H4 (cell line): ENCODE measurements around the gene NPW. TPM values are rescaled to one million over a fixed set of nuclear protein-coding genes. Genes with fewer than 3 reads are reported as not detected.

Experiments
- DNase-seq: peaks from one replicate; pipeline ENCODE4 v3.0.0-alpha.2; 2015; ENCODE audit warnings: low spot score
- total RNA-seq: library from RNA; depleted of rRNA; stranded (reverse); fragments of >200 nt; shearing (Covaris generic); gene quantifications from 2 replicates; pipeline ENCODE4 v1.2.3, GENCODE V29; 2014

NPW gene
- total RNA-seq, 1 experiment from 2014 or later, result 2.7 TPM

DNA sequence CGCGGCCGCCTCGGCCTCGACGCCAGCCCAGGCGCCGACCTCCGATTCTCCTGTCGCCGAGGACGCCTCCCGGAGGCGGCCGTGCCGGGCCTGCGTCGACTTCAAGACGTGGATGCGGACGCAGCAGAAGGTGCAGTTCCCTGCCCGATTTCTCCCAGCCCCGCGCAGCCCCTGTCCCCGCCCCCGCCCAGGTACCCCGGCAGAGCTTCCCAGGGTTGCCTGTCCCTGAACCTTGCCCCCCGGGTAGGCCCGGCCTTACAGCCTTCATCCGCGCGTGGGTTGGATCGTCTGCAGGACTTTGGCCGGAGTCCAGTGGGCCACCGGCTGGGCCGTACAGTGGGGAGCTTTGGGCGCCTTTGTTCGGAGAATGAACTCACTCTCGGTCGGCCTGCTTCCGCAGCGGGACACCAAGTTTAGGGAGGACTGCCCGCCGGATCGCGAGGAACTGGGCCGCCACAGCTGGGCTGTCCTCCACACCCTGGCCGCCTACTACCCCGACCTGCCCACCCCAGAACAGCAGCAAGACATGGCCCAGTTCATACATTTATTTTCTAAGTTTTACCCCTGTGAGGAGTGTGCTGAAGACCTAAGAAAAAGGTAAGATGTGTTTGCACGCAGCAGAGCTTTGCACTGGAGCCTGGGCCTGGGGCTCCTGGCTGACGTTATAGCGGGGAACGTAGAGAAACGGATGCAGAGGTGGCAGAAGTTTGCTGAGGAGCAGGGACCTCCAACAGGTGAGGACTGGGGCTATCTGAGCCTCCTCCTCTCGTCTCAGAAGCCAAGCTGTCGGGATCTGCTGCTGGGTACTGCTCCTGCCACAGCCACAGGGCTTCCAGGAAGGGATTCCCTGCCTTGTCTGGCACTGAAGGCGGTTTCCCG lies 35.0 kb upstream of the NPW start:
- no peak for DNase-seq

DNA sequence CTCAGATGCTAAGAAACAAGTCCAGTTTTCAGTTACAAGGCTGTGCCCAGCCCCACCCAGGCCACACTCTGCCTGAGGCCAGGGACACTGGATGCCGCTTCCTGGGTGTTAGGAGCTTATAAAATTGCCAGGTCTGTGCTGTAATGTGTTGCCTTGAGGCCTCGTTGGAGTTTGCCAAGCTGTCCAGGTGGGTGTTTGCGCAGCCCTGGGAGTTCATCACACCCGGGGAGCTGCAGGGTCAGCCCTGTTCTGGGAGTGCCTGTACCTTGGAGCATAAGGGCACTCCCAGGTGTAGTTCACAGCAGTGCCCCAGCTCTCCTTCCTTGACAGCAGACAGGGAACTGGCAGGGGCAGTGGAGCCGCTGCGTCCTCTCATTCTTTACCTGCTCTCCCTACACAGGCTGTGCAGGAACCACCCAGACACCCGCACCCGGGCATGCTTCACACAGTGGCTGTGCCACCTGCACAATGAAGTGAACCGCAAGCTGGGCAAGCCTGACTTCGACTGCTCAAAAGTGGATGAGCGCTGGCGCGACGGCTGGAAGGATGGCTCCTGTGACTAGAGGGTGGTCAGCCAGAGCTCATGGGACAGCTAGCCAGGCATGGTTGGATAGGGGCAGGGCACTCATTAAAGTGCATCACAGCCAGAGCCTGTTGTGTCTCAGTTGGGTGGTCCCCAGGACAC lies 34.0 kb upstream of the NPW start:
- DNase-seq, result no peak

DNA sequence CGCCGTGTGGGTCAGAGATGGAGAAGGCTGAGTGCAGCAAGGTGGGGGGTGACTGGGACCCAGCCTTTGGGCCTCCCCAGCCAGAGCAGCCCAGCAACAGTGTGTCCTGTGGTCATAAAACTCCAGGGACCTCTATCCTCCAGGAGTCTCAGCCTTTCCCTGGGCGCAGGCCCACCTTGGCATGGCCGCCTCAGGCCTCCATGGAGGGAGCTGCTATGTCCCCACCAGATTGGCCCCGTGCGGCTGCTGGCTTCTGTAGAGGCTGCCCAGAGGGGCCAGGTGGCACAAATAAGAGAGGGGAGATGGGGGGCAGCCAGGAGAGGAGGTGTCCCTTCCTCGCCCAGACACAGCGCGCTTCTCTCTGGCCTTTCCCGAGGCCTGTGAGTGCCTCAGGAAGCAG lies 32.4 kb upstream of the NPW start:
- DNase-seq, result no peak

DNA sequence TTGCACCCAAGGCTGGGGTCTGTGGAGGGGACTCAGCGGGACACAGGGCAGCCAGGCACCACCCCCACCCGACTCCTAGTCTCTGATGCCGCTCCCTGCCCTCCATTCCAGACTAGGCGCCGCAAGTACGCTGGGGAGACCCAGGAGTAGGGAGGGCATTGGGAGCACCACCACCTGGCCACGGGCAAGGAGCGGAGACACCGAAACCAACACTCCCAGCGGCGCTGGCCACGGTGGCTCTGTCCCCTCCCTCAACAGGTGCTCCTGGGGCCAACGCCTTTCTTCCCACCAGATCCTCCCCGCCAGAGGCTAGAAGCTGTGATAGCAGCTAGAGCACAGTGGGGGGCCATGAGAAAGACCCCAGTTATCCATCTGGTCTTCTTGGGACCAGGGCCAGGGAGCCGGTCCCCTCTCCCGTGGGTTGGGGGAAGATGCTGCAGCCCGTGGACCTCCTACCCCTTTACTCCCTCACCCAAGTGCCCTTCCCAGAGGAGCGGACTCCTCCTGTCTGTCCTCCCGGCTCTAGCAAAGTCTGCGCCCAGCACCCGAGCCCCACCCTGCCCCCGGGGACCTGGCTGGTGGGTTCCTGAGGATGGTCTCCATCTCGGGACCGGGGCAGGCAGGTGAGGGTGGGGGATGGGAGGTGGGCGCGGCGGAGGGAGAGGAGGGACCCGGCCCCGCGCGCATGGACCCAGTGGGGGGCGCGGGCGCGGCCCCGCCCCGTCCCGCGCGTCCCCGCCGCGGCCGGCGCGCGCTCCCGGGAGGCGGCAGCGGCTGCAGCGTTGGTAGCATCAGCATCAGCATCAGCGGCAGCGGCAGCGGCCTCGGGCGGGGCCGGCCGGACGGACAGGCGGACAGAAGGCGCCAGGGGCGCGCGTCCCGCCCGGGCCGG lies 30.1 kb upstream of the NPW start, which contains the start of gene SYNGR3:
SYNGR3 (plus strand) TSS at position 762 of the 892 bp plus-strand sequence. CDS start 133 bp downstream, outside the sequence.
- no peak for DNase-seq

DNA sequence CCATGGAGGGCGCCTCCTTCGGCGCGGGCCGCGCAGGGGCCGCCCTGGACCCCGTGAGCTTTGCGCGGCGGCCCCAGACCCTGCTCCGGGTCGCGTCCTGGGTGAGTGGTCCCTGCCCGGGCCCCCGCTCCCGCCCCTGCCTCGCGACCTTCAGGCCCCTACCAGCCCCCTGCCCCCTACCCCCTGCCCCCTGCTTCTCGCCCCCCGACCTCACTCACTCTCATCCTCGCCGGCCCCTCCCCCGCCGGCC lies 29.6 kb upstream of the NPW start:
- DNase-seq, result no peak

DNA sequence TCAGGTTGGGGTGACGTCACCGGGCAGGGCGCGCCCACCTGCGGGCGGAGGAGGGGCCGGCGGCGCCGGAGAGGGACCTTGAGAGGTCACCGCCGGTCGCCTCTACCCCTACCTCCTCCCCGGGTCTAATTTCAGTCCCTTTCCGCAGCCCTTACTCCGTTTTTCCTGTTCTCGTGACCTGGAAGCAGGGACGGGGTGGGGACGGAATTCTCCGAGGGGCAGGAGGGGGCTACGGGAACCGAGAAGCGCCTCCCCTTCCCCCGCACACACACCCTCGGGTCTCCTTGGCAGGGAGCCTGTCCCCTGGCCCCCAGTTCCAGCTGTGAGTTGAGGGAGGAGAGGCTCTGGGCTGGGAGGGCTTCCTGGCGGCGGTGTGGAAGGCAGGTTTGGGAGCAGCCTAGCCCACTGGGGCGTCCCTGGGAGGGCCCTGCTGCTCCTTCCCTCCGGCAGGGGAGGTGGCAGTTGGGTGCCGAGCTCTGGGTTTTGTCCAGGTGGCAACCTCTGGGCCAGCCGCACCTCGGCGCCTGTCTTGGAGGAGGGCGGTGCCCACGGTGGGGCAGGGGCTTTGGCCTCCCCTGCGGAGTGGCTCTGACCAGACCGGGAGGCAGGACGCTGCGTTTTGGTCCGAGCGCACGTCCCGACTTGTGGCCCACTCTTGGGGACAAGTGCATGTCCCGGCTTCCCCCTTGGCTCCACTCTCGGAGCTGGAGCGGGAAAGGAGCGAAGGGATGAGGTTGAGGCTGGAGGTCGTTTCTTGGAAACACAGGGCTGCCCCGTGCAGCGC lies 29.0 kb upstream of the NPW start:
- DNase-seq, result no peak

DNA sequence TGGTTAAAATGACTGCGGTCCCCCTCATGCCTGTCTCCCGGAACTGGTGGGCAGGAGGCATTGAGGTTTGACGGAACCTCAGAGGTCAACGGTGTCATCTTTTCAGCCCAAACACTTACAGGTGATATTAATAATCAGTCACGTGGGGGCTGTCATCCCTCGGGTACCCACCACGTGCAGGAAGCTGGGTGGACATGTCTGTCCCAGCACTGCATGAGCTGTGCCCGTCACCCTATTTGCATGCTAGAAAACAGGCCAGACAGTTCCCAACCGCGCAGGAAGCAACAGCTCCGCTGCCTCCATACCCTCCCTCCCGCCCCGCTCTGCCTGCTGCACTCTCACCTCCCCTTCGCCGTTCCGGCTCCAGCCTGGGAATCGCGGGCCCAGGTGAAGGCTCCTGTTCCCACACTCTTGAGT lies 28.4 kb upstream of the NPW start:
- DNase-seq, result no peak

DNA sequence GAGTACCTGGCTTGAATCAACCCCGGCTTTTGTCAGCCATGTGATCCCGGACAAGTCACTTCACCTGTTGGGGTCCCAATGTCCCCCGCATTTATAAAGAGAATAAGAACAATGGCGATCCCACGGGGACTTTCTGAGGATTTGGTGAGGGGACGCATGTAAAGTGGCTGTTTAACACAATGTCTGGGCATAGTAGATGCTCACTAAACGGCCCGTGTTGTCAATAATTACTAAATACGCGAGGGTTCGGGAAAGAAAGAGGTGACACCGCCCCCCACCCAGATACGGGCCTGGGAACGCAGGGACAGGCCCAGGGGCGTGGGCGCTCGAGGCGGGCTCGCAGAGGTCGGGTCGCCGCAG lies 28.0 kb upstream of the NPW start:
- DNase-seq, result no peak

DNA sequence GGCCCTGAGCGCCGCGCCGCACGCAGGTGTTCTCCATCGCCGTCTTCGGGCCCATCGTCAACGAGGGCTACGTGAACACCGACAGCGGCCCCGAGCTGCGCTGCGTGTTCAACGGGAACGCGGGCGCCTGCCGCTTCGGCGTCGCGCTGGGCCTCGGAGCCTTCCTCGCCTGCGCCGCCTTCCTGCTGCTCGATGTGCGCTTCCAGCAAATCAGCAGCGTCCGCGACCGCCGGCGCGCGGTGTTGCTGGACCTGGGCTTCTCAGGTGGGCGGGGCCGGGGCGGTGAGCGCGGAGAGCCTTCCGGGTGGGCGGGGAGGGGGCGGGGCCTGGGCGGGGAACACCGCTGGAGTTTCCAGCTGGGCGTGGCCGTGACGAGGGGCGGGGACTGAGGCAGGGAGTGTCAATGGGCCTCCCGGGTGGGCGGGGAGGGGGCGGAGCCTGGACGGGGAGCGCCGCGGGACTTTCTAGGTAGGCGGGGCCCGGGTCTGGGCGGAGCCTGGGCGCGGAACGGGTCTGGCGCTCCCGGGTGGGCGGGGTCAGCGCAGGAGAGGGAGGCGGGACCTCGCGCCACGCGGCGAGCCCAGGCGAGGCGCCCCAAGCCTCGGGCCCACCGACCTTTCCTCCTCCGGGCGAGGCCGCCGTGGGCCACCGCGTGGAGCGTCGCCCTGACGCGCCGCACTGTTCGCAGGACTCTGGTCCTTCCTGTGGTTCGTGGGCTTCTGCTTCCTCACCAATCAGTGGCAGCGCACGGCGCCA lies 27.5 kb upstream of the NPW start:
- DNase-seq, result no peak

DNA sequence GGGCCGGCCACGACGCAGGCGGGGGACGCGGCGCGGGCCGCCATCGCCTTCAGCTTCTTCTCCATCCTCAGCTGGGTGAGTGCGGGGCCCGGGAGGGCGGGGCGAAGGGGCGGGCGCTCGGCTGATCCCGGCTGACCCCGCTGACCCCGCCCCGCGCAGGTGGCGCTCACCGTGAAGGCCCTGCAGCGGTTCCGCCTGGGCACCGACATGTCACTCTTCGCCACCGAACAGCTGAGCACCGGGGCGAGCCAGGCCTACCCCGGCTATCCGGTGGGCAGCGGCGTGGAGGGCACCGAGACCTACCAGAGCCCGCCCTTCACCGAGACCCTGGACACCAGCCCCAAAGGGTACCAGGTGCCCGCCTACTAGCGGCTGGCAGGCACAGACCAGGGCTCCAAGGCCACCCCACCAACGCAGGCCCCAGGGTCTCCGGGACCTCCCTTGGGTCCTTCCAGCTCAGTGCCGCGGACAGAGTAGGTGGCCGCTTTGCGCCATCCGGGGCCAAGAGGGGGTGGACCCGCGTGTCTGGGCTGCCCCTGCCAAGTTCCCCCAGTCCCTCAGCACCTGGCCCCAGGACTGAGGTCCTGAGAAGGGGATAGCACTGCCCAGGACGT lies 26.8 kb upstream of the NPW start:
- no peak for DNase-seq

DNA sequence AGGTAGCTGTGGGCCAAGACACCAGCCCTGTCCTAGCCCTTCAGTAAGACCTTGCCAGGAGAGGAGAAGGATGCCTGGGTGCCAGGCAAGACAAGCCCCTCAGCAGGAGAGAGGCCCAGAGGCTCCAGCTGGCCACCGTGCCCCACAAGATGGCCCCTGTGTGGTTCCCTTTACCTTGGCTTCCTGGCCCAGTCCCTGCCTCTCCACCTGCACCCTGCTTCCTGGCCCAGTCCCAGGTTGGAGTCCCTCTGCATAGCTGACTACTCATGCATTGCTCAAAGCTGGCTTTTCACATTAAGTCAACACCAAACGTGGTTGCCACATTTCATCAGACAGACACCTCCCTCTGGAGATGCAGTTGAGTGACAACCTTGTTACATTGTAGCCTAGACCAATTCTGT lies 25.9 kb upstream of the NPW start:
- no peak for DNase-seq

DNA sequence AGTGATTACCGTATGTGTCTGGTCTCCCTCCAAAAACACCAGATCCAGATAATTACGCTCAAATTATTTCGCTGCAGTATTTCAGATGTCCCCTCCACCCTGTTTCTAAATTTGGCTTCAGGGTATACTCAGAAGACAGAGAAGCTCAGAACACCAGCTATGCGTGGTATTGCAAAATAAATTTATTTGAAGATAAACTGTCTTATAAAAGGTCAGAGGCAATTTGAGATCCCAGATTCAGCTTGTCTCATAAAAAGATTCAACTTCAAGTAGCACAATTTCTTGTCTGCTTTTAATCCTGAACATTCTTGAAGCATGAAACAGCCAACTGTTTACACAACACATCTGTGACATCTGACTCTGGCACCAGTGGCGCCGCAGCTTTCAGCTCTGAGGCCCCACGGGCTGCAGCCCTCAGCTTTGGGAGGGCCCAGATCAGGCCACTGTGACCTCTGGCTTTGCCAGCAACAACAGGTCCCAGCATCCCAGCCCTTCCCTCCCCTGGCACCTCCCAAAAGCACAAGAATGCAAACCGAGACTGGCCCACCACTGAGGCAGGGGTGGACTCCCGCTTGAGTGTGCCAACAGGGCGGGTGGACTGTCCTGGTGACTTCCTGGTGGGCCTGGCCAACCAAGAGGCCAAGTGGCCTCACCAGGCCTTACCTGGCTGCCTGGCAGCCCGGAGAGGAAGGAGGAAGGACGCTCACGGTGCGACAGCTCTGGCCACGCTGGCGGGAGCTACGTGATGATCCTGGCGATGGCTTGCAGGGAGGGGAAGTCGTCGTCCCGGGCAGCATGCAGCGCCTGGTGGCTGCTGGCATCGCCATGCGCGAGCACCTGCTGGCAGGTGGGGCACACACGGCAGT lies 21.9 kb upstream of the NPW start:
- DNase-seq, result peak; percentile 64

DNA sequence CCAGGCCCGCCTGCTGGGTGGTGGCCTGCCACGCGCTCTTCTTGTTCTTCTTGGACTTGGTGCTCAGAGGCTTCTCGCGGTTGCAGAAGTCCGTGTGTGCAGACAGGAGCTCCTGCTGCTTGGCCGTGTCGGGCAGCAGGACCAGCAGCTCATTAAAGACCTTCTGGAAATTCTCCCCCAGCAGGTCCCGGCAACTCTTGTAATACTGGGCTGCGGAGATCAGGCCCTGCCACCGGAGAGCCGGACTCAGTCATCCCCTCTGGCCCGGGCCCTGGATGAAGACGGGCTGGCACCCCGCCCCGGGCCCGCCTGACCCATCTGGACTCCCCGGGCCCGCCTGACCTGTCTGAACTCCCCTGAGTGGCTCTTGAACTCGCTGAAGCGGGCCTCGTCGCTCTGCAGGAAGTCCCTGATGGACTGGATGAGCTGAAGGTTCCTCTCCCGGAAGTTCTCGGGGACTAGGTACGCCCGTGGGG lies 21.2 kb upstream of the NPW start:
- DNase-seq, result no peak

DNA sequence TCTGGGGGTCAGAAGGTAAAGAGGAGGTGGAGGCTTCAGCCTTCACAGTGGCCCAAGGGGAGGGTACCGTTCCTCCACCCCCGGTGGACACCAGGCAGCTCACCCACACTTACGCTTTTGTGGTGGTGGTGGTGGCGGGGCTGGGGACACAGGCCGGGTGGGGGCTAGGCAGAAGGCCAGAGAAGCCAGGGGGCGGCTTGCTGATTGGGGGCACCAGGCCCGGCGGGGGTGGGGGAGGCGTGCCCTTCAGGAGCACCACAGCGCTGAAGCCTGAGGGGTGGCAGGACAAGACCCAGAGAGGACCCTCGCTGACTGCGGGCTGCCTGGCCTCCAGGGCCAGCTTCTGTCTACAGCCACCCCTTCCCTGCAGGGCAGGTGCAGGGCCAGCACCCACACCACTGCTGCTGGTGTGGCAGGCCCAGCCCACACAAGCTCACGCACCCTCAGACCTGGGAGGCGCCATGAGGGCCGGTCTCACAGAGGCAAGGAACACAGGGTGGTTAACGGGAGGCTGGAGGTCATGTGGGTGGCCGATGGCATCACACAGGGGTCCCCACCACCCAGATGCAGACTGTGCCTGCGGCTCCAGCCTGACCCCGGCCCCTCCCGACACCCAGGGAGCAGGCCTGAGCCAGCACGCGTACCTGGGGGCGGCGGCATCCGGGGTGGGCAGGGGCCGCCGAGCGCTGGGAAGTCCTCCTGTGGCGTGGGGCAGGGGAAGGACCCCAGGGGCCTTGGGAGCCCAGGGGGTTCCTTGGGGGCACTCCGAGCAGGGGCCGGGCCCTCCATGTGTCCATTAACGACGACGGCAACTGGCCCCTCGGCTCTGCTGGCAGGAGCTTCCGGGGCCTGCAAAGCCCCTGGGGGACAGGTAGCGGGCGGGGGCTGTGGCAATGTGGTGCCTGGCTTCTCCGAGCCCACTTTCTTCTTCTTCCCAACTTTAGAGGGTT lies 20.5 kb upstream of the NPW start:
- DNase-seq, result no peak

DNA sequence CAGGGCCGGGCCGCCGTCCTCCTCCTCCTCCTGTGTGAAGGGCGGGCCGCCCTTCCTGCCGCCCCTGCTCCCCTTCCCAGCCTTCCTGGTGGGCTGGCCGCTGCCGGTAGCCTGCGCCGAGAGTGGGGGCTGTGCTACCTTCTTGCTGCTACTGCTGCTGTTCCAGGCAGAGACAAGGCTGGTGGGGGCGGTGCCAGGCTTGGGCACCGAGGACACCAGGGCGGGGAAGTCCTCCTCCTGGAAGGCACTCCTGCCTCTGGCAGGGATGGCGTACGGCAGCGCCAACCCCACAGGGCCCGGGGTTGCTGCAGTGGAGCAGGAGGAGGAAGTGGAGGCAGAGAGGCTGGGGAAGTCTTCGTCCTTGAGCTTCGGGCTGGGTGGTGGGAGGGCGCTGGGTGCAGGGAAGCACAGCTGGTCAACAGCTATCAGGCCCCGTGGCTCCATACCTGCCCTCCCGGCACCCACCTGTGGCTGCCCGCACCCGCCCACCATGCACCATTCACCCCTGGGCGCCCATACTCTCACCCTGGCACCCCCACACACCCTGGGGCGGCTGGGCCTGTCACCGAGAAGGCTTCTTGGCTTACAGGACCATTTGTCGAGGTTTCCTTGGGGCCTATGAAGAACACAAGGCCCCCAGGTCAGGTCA lies 19.6 kb upstream of the NPW start:
- DNase-seq, result no peak

DNA sequence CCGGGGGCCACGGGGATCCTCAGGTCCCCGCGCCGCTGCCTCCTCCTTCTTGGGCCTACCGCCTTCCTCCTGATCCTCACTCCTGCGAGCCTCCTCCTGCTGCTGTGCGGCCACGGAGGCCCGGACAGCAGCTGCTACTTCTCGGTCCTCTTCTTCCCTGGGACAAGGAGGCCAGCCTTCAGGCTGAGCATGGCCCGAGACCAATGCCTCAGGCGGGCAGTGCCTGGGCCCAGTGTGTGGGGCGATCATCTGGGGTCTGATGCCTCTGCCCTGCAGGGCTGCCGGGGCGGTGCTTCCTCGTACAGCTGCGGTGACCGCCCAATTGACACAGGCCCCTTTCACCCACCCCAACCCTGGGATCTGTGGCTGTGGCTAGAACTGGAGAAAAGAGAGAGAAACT lies 18.6 kb upstream of the NPW start:
- no peak for DNase-seq

DNA sequence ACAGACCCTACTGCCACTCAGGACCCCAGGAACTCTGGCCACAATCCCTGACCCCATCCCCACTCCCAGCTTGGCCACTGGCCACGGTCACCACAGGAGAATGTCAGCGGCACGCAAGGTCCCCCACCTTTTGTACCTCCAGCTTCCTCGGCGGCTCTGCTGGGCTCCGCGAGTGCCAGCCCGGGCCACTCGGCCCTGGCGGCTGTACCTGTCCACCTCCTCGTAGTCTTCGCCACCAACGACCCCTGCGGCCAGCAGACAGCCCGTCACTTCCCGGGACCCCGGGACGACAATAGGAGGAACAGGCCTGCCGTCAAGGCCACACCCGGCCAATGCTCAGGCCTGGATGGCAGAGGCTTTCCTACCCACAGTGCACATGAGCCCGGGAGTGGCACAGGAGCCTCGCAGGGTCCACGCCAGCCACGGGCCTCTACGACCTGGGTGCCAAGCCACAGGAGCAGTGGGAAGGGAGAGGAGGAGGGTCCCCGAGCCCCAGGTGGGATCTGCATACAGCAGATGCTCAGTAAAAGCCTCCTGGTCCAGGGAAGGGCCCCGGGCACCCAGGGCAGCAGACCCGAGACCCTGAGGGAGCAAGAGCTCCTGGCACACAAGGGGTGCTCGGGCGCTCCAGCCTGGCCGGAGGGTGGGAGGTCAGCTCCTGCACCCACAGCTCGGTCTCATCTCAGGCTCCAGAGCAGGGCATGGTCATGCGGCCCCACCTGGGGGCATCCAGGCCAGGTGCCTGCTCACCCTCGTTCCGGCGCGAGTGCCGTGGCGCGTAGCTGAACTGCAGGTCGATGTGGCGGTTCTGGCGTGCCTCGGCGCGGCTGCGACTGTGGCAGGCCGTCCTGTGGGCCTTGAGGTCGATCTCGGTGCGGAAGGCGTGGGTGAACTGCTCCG lies 17.9 kb upstream of the NPW start:
- DNase-seq, result no peak
